Activated CD8-positive, alpha-beta T cell treated with anti-CD3 and anti-CD28 coated beads for 36 hours (primary cell): ENCODE results near the gene UQCR10. TPM values are rescaled to one million over a fixed set of nuclear protein-coding genes. Genes with fewer than 3 reads are reported as not detected.

ENCODE experiments used
- ATAC-seq: fragments of 200-7000 bp; cut with Tn5 transposase; one replicate; pipeline ENCODE4 v1.10.0; 2021; ENCODE audit warnings: mild to moderate bottlenecking, moderate library complexity
- CTCF ChIA-PET: fragments of 350-600 bp; sonication (Branson Sonifier 250); formaldehyde crosslinking; loops from one replicate; lab custom pipeline; 2021; ENCODE audit warnings: antibody characterized with exemption; lab: Charles Lee
- POLR2A ChIA-PET: fragments of 350-600 bp; sonication (Branson Sonifier 250); formaldehyde crosslinking; loops from one replicate; lab custom pipeline; 2021; ENCODE audit warnings: antibody characterized with exemption; lab: Charles Lee
- DNase-seq: peaks from one replicate; pipeline ENCODE4 v3.0.0-alpha.2; 2020
- H3K27ac Mint-ChIP-seq: one replicate; pipeline ENCODE4 v1.8.0; 2021; ENCODE audit warnings: mild to moderate bottlenecking, mixed read lengths
- H3K27me3 Mint-ChIP-seq: one replicate; pipeline ENCODE4 v1.8.0; 2021; ENCODE audit warnings: mixed read lengths
- H3K36me3 Mint-ChIP-seq: one replicate; pipeline ENCODE4 v1.8.0; 2021; ENCODE audit warnings: low read depth, mixed read lengths
- H3K4me1 Mint-ChIP-seq: one replicate; pipeline ENCODE4 v1.8.0; 2021; ENCODE audit warnings: low read depth, mixed read lengths
- H3K4me3 Mint-ChIP-seq: one replicate; pipeline ENCODE4 v1.8.0; 2021; ENCODE audit warnings: mild to moderate bottlenecking, moderate library complexity, mixed read lengths
- H3K9me3 Mint-ChIP-seq: one replicate; pipeline ENCODE4 v1.8.0; 2021; ENCODE audit warnings: mixed read lengths
- CTCF ChIP-seq: fragments of 200-600 bp; IDR thresholded peaks from one replicate; pipeline ENCODE4 v1.8.0; 2022; ENCODE audit warnings: antibody characterized with exemption, mild to moderate bottlenecking
- intact Hi-C: fragments of 100-400 bp; cut with micrococcal nuclease; formaldehyde crosslinking; loops from one replicate; pipeline ENCODE4 v1.10.0; 2022
- total RNA-seq, 2 experiments: library from RNA; stranded (reverse); gene quantifications; one replicate each; pipeline ENCODE4 v1.2.3, GENCODE V29; 2021

UQCR10 gene
- total RNA-seq, 2 experiments from 2014 or later, result 92.4 to 105 TPM

- Mint-ChIP-seq H3K9me3 (no peaks in the 10 kb centered on the region), H3K27me3 (peaks cover 39% of the 10 kb centered on the region), H3K4me3 (no peak overlapping the region), H3K36me3 (no peaks in the 10 kb centered on the region), H3K27ac (no peak overlapping the region), H3K4me1 (peaks cover 3% of the 10 kb centered on the region)
- no peak for TF ChIP-seq CTCF
- no peak for ATAC-seq
- CTCF ChIA-PET, result no interaction called here
- DNase-seq, result no peak
- intact Hi-C loops, result no loop called here
- POLR2A ChIA-PET, result no interaction called here
Observed at GRCh38 chr22:29720811-29721323, 46.3 kb upstream of the UQCR10 start.

GRCh38 chr22:29722151-29722550 lies 45.0 kb upstream of the UQCR10 start:
- Mint-ChIP-seq H3K9me3 (no peaks in the 10 kb centered on the region), H3K27ac (no peak overlapping the region), H3K4me3 (no peak overlapping the region), H3K36me3 (no peaks in the 10 kb centered on the region), H3K27me3 (peaks cover 28% of the 10 kb centered on the region), H3K4me1 (peaks cover 3% of the 10 kb centered on the region)
- DNase-seq (no peak), ATAC-seq (no peak)
- no peak for TF ChIP-seq CTCF
- intact Hi-C loops, result no loop called here
- ChIA-PET POLR2A (no interaction called here), CTCF (no interaction called here)

GRCh38 chr22:29722587-29722986 lies 44.6 kb upstream of the UQCR10 start:
- intact Hi-C loops, result no loop called here
- peaks cover 25% of the 10 kb centered on the region for H3K27me3 Mint-ChIP-seq
- CTCF ChIA-PET, result no interaction called here

GRCh38 chr22:29723766-29724165 lies 43.4 kb upstream of the UQCR10 start:
- TF ChIP-seq CTCF, result no peak
- ChIA-PET CTCF (no interaction called here), POLR2A (no interaction called here)
- ATAC-seq (no peak), DNase-seq (no peak)
- Mint-ChIP-seq H3K36me3 (no peaks in the 10 kb centered on the region), H3K27me3 (peaks cover 17% of the 10 kb centered on the region), H3K4me1 (peaks cover 3% of the 10 kb centered on the region), H3K4me3 (no peak overlapping the region), H3K9me3 (no peaks in the 10 kb centered on the region), H3K27ac (no peak overlapping the region)
- intact Hi-C loops, result no loop called here

More at GRCh38 chr22:29722587-29722986, 44.6 kb upstream of the UQCR10 start:
- POLR2A ChIA-PET, result no interaction called here
- no peak overlapping the region for H3K4me3 Mint-ChIP-seq
- H3K4me1 Mint-ChIP-seq, result peaks cover 3% of the 10 kb centered on the region
- TF ChIP-seq CTCF, result no peak
- no peaks in the 10 kb centered on the region for H3K9me3 Mint-ChIP-seq
- no peaks in the 10 kb centered on the region for H3K36me3 Mint-ChIP-seq
- DNase-seq (no peak), ATAC-seq (no peak)
- no peak overlapping the region for H3K27ac Mint-ChIP-seq

GRCh38 chr22:29724843-29725242 lies 42.3 kb upstream of the UQCR10 start:
- no peaks in the 10 kb centered on the region for H3K4me1 Mint-ChIP-seq
- H3K27ac Mint-ChIP-seq, result no peak overlapping the region
- peaks cover 9% of the 10 kb centered on the region for H3K27me3 Mint-ChIP-seq
- CTCF ChIA-PET, result no interaction called here
- intact Hi-C loops, result no loop called here
- TF ChIP-seq CTCF, result no peak
- no peaks in the 10 kb centered on the region for H3K36me3 Mint-ChIP-seq
- no peaks in the 10 kb centered on the region for H3K9me3 Mint-ChIP-seq
- no peak overlapping the region for H3K4me3 Mint-ChIP-seq
- ATAC-seq (no peak), DNase-seq (no peak)
- POLR2A ChIA-PET, result no interaction called here
